H1 (cell line): ENCODE data around the gene C17orf113. TPM values are rescaled to one million over a fixed set of nuclear protein-coding genes. Genes with fewer than 3 reads are reported as not detected.

Experiments used
- CTCF ChIA-PET: fragments of 300-600 bp; sonication (Branson Sonifier 250); formaldehyde crosslinking; loops from one replicate; lab custom pipeline; 2021; ENCODE audit not compliant: partially characterized antibody; lab: Charles Lee
- POLR2A ChIA-PET: fragments of 300-600 bp; sonication (Branson Sonifier 250); formaldehyde crosslinking; loops from one replicate; lab custom pipeline; 2021; ENCODE audit warnings: inconsistent platforms; ENCODE audit not compliant: partially characterized antibody; lab: Charles Lee
- DNase-seq, 2 experiments: peaks; one replicate each; pipeline versions ENCODE4 v3.0.0 to v3.0.0-alpha.2; 2010 to 2022; ENCODE audit warnings: low spot score in 2 of 2, low read depth in 1 of 2, mixed read lengths in 1 of 2
- FAIRE-seq: peaks from 2 replicates; lab custom pipeline; 2011; peaks lifted over from hg19 to GRCh38; lab: Jason Lieb, UNC
- H2AFZ ChIP-seq: 2 replicates; pipeline ENCODE4 v1.8.1; 2012; ENCODE audit warnings: low read length, inconsistent platforms
- H2AK5ac ChIP-seq: 2 replicates; pipeline ENCODE4 v1.6.1; 2013; ENCODE audit warnings: low read depth, low read length
- H2BK120ac ChIP-seq: replicated peaks from 2 replicates; pipeline ENCODE3; 2013; ENCODE audit warnings: low read depth, low read length, inconsistent platforms
- H2BK12ac ChIP-seq: 2 replicates; pipeline ENCODE4 v1.6.1; 2013; ENCODE audit warnings: low read depth, low read length
- H2BK15ac ChIP-seq: 2 replicates; pipeline ENCODE4 v1.6.1; 2013; ENCODE audit warnings: low read length
- H2BK20ac ChIP-seq: 2 replicates; pipeline ENCODE4 v1.6.1; 2013; ENCODE audit warnings: low read length
- H2BK5ac ChIP-seq: 2 replicates; pipeline ENCODE4 v1.6.1; 2013; ENCODE audit warnings: low read depth, low read length
- H3K14ac ChIP-seq: 2 replicates; pipeline ENCODE4 v1.6.1; 2013; ENCODE audit warnings: inconsistent platforms; ENCODE audit not compliant: insufficient read length
- H3K18ac ChIP-seq: 2 replicates; pipeline ENCODE4 v1.6.1; 2013; ENCODE audit warnings: low read length; ENCODE audit errors: extremely low read depth
- H3K23ac ChIP-seq: 2 replicates; pipeline ENCODE4 v1.6.1; 2013; ENCODE audit warnings: inconsistent platforms; ENCODE audit not compliant: insufficient read length
- H3K23me2 ChIP-seq: 2 replicates; pipeline ENCODE4 v1.6.1; 2013; ENCODE audit warnings: low read depth, low read length
- H3K27ac ChIP-seq: 2 replicates; pipeline ENCODE4 v1.6.1; 2011; ENCODE audit warnings: low read depth, low read length, inconsistent platforms
- H3K27me3 ChIP-seq, 4 experiments: replicated peaks in 1 of 4; 1 replicate in 1 of 4; 2 replicates in 3 of 4; pipeline versions ENCODE4 v1.6.1 to v1.8.1; 2011 to 2013; ENCODE audit warnings: low read length in 3 of 4, mild to moderate bottlenecking in 3 of 4, inconsistent platforms in 2 of 4, mixed read lengths in 2 of 4, moderate library complexity in 1 of 4; ENCODE audit not compliant: control insufficient read depth in 3 of 4, insufficient read depth in 3 of 4; ENCODE audit errors: extremely low read depth in 1 of 4
- H3K36me3 ChIP-seq, 4 experiments: 2 replicates each; pipeline versions ENCODE4 v1.6.1 to v1.8.1; 2011 to 2013; ENCODE audit warnings: mild to moderate bottlenecking in 4 of 4, low read length in 3 of 4, moderate library complexity in 2 of 4, control low read depth in 1 of 4, inconsistent platforms in 1 of 4; ENCODE audit not compliant: insufficient read depth in 4 of 4, control insufficient read depth in 2 of 4
- H3K4ac ChIP-seq: replicated peaks from 2 replicates; pipeline ENCODE3; 2013; ENCODE audit warnings: low read length, low read depth, mixed read lengths, inconsistent platforms; ENCODE audit not compliant: insufficient read length
- H3K4me1 ChIP-seq, 4 experiments: replicated peaks in 1 of 4; 1 replicate in 1 of 4; 2 replicates in 3 of 4; pipeline versions ENCODE4 v1.6.1 to v1.8.1; 2011 to 2013; ENCODE audit warnings: low read length in 3 of 4, inconsistent platforms in 2 of 4, mixed read lengths in 1 of 4; ENCODE audit not compliant: insufficient read depth in 4 of 4, control insufficient read depth in 3 of 4
- H3K4me2 ChIP-seq, 2 experiments: 2 replicates each; pipeline versions ENCODE4 v1.6.1 to v1.8.1; 2011 to 2013; ENCODE audit warnings: low read depth in 2 of 2, low read length in 2 of 2, control low read depth in 1 of 2, inconsistent platforms in 1 of 2, mild to moderate bottlenecking in 1 of 2; ENCODE audit not compliant: insufficient read depth in 1 of 2
- H3K4me3 ChIP-seq, 4 experiments: fragments of 200-600, 300-600 bp in 1 of 4; sonication (generic), shearing (Covaris generic), sonication (Bioruptor Twin) in 1 of 4; 2 replicates each; pipeline versions ENCODE4 v1.5.1 to v1.8.1; 2011 to 2016; ENCODE audit warnings: low read length in 4 of 4, low read depth in 3 of 4, control low read depth in 2 of 4, inconsistent platforms in 2 of 4, mild to moderate bottlenecking in 2 of 4, mixed read lengths in 1 of 4, moderate library complexity in 1 of 4; ENCODE audit not compliant: insufficient read depth in 2 of 4; ENCODE audit errors: extremely low read depth in 1 of 4
- H3K56ac ChIP-seq: replicated peaks from 2 replicates; pipeline ENCODE3; 2013; ENCODE audit warnings: low read depth, mild to moderate bottlenecking, mixed read lengths, low read length, inconsistent platforms; ENCODE audit not compliant: insufficient read length
- H3K79me1 ChIP-seq: 2 replicates; pipeline ENCODE4 v1.6.1; 2013; ENCODE audit warnings: low read depth, low read length, control low read depth
- H3K79me2 ChIP-seq, 2 experiments: 2 replicates each; pipeline versions ENCODE4 v1.6.1 to v1.8.1; 2012 to 2013; ENCODE audit warnings: low read length in 2 of 2, mild to moderate bottlenecking in 2 of 2, inconsistent platforms in 1 of 2; ENCODE audit not compliant: insufficient read depth in 2 of 2, control insufficient read depth in 1 of 2
- H3K9ac ChIP-seq, 4 experiments: replicated peaks in 1 of 4; 1 replicate in 1 of 4; 2 replicates in 3 of 4; pipeline versions ENCODE4 v1.6.1 to v1.8.1; 2011 to 2013; ENCODE audit warnings: low read depth in 3 of 4, low read length in 3 of 4, control low read depth in 2 of 4, mild to moderate bottlenecking in 2 of 4, moderate library complexity in 2 of 4, inconsistent platforms in 1 of 4; ENCODE audit errors: extremely low read depth in 1 of 4
- H3K9me3 ChIP-seq, 2 experiments: 2 replicates each; pipeline versions ENCODE4 v1.6.1 to v1.8.1; 2012 to 2013; ENCODE audit warnings: mild to moderate bottlenecking in 2 of 2, moderate library complexity in 2 of 2, control low read depth in 1 of 2, inconsistent platforms in 1 of 2, low read depth in 1 of 2, low read length in 1 of 2, mixed read lengths in 1 of 2; ENCODE audit not compliant: insufficient read depth in 2 of 2
- H4K20me1 ChIP-seq, 2 experiments: replicated peaks in 1 of 2; 2 replicates each; pipeline versions ENCODE3 to v1.8.1; 2011 to 2013; ENCODE audit warnings: inconsistent platforms in 2 of 2, low read length in 2 of 2, mild to moderate bottlenecking in 1 of 2; ENCODE audit not compliant: insufficient read depth in 2 of 2, control insufficient read depth in 1 of 2
- H4K5ac ChIP-seq: 2 replicates; pipeline ENCODE4 v1.6.1; 2013; ENCODE audit warnings: low read length, low read depth, mixed read lengths, inconsistent platforms; ENCODE audit not compliant: insufficient read length
- H4K8ac ChIP-seq: 2 replicates; pipeline ENCODE4 v1.8.0; 2013; ENCODE audit warnings: mild to moderate bottlenecking, moderate library complexity, low read length, inconsistent platforms; ENCODE audit not compliant: insufficient read depth; ENCODE audit errors: extremely low read depth
- H4K91ac ChIP-seq: replicated peaks from 2 replicates; pipeline ENCODE3; 2013; ENCODE audit warnings: low read length, mixed read lengths, inconsistent platforms; ENCODE audit not compliant: insufficient read length
- GABPA ChIP-seq: IDR thresholded peaks from 2 replicates; pipeline ENCODE4 v1.6.1; 2011; ENCODE audit warnings: mild to moderate bottlenecking, low read length, moderate library complexity, borderline replicate concordance; ENCODE audit not compliant: insufficient read depth
- RBBP5 ChIP-seq: IDR thresholded peaks from 2 replicates; pipeline ENCODE4 v1.7.1; 2012; ENCODE audit warnings: low read depth, mild to moderate bottlenecking, inconsistent platforms, low read length, moderate library complexity, borderline replicate concordance
- SP2 ChIP-seq: IDR thresholded peaks from 2 replicates; pipeline ENCODE4 v1.6.1; 2012; ENCODE audit warnings: mild to moderate bottlenecking, low read length, inconsistent platforms
- WGBS, 2 experiments: shearing (Covaris generic) in 1 of 2; methylation state at CpG; one replicate each; pipeline versions ENCODE4 v1.1.6 to v1.1.7; 2013 to 2015; ENCODE audit warnings: low lambda C conversion rate in 2 of 2, mixed read lengths in 2 of 2, inconsistent platforms in 1 of 2, low coverage in 1 of 2, missing lambda C conversion rate in 1 of 2; ENCODE audit not compliant: insufficient replicate concordance in 2 of 2, insufficient coverage in 1 of 2, insufficient read length in 1 of 2; ENCODE audit errors: extremely low coverage in 1 of 2, missing lambda C conversion rate in 1 of 2; 5-methylcytosine and 5-hydroxymethylcytosine counted together
- polyA plus RNA-seq, 7 experiments: library from polyadenylated mRNA; depleted of rRNA in 3 of 7; stranded (reverse) in 5 of 7; unstranded in 2 of 7; fragments of >200 nt in 5 of 7; fragments of 200-250 nt in 2 of 7; gene quantifications; 1 replicate in 5 of 7; 2 replicates in 1 of 7; 4 replicates in 1 of 7; pipeline versions ENCODE4 v1.2.1 to v1.2.3, GENCODE V29; 2011 to 2013; ENCODE audit warnings: missing spikeins in 2 of 7, mixed read lengths in 2 of 7
- total RNA-seq: library from RNA; stranded (reverse); fragmentation: NEBNext Ultra II Directional; extraction: Animal tissue kit (Norgen Biotek cat#: 25700); gene quantifications from 2 replicates; pipeline ENCODE4 v1.2.1, GENCODE V29; 2021
- TF ChIP-seq, protein P1 (sequence below): IDR thresholded peaks from 2 replicates; pipeline ENCODE4 v1.6.1; 2012; ENCODE audit warnings: inconsistent platforms

The C17orf113 gene
- total and polyA plus RNA-seq, 2 of the 8 experiments (the other 6 are each of a cell fraction or from before 2014, with no cell fraction given) = 1.0 to 1.4 TPM

DNA sequence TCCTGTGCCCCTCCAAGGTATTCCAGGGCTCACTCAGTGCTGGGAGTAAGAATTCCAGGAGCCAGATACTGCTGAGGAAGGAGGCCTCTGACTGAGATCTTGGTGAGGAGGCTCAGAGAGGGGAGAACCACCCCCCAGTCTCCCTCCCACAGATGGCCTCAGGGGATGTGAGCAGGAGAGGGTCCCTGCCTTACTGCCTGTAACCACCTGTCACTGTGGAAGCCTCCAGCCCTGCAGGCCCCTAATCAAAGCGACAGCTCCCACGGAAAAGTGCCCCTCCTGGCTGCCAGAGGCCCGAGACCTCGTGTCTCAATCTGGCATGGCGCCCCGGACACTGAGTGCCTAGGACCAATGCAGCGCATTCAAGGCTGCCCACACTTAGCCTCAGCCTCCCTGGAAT lies 7.7 kb upstream of the C17orf113 start:
- DNase-seq = no peak
- Histone ChIP-seq H3K4me2 (no peak overlapping the region), H2BK12ac (0 out of 2 replicates have a peak overlapping the region, but pooled peaks have one; percentile 17), H3K23ac (no peak overlapping the region), H4K5ac (no peak overlapping the region), H3K14ac (no peak overlapping the region), H2BK20ac (no peak overlapping the region), H3K4me3 (no peak overlapping the region), H2BK5ac (no peak overlapping the region), H2BK15ac (no peak overlapping the region), H3K4me1 (peaks cover 0 to 29% (median 8%) of the 10 kb centered on the region in 4 experiments; a peak in 6 of 7 replicates), H3K9ac (no peak overlapping the region), H2AK5ac (no peak overlapping the region), H3K79me2 (no peaks in the 10 kb centered on the region), H3K27ac (no peak overlapping the region), H3K9me3 (no peaks in the 10 kb centered on the region), H3K23me2 (no peaks in the 10 kb centered on the region), H4K91ac (no peak overlapping the region), H3K56ac (no peak overlapping the region), H2BK120ac (no peak overlapping the region), H3K18ac (no peak overlapping the region), H2AFZ (no peak overlapping the region), H4K20me1 (no peaks in the 10 kb centered on the region), H3K79me1 (no peaks in the 10 kb centered on the region), H3K36me3 (no peaks in the 10 kb centered on the region), H3K4ac (no peak overlapping the region), H3K27me3 (no peaks in the 10 kb centered on the region; a peak in 2 of 7 replicates), H4K8ac (peak overlapping the region; percentile 63; the same call in 1 of the 2 replicates)
- ChIA-PET CTCF (interaction anchor here (1.0 to 17.0 kb wide), 6 partner anchors 9 to 55 kb away, joined by 4 to 381 read pairs (median 50); partner anchors contain the start of genes DHX58, HSPB9 and KAT2A), POLR2A (interaction anchor here (1.3 to 1.7 kb wide), 2 partner anchors 13 to 41 kb away, joined by 3 to 5 read pairs; partner anchors contain the start of gene DNAJC7)
- FAIRE-seq = no peak
- WGBS, 2 experiments = 75% methylated on average over 7 of the region's 7 CpGs; no CpG with 5 or more reads in 1 of the 2 experiments
- TF ChIP-seq, protein P1, sequence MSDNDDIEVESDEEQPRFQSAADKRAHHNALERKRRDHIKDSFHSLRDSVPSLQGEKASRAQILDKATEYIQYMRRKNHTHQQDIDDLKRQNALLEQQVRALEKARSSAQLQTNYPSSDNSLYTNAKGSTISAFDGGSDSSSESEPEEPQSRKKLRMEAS = no peak
- no peak for TF ChIP-seq RBBP5
- no peak for TF ChIP-seq GABPA
- TF ChIP-seq SP2 = no peak
